Prostate gland (tissue), 2 donors: Measurements from ENCODE around the gene LGALS3BP.

Experiments used
- POLR2A ChIP-seq: fragments of 450-650 bp; IDR thresholded peaks from one replicate; pipeline ENCODE4 v1.6.1; 2016; ENCODE audit warnings: antibody characterized with exemption, mild to moderate bottlenecking
- POLR2AphosphoS5 ChIP-seq: sonication (generic); formaldehyde crosslinking; IDR thresholded peaks from one replicate; pipeline ENCODE4 v1.6.1; 2017; ENCODE audit warnings: antibody characterized with exemption
- TF ChIP-seq, protein P1 (sequence below), 4 experiments: fragments of 200-600 bp in 2 of 4; fragments of 450-650 bp in 2 of 4; sonication (generic) in 2 of 4; IDR thresholded peaks; 1 replicate in 3 of 4; 2 replicates in 1 of 4; pipeline ENCODE4 v1.5.1; 2016 to 2019; ENCODE audit warnings: antibody characterized with exemption in 4 of 4, mild to moderate bottlenecking in 2 of 4, moderate library complexity in 2 of 4

DNA sequence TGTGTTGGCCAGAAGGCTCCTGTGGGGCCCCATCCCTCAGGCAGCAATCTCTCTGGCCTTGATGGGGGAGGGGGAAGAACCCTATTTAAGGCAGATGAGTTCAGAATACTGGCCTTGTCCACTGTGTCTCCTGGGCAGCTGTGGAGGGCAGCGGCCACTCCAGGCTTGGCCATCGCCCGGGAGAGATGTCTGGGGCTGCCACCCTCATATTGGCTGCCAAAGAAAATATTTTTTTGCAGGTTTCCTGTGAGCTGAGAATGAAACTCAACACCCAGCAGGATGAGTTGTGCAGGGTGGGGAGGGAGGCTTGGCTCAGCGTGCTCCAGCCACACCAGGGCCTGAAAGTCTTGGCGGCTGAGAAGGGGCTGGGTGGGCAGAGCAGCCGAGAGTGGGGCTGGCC lies 40.1 kb downstream of the LGALS3BP start:
- TF ChIP-seq, protein P1, sequence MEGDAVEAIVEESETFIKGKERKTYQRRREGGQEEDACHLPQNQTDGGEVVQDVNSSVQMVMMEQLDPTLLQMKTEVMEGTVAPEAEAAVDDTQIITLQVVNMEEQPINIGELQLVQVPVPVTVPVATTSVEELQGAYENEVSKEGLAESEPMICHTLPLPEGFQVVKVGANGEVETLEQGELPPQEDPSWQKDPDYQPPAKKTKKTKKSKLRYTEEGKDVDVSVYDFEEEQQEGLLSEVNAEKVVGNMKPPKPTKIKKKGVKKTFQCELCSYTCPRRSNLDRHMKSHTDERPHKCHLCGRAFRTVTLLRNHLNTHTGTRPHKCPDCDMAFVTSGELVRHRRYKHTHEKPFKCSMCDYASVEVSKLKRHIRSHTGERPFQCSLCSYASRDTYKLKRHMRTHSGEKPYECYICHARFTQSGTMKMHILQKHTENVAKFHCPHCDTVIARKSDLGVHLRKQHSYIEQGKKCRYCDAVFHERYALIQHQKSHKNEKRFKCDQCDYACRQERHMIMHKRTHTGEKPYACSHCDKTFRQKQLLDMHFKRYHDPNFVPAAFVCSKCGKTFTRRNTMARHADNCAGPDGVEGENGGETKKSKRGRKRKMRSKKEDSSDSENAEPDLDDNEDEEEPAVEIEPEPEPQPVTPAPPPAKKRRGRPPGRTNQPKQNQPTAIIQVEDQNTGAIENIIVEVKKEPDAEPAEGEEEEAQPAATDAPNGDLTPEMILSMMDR (IDR thresholded peaks at IDR 0.05) = no peak
- TF ChIP-seq POLR2A (no peak), POLR2AphosphoS5 (no peak)
